ENCODE data around the gene CRTC1. TPM values are rescaled to one million over a fixed set of nuclear protein-coding genes. Genes with fewer than 3 reads are reported as not detected.

The CRTC1 gene
- total RNA-seq, 1 experiment from 2014 or later, result 12.3 TPM

GRCh38 chr19:18785179-18786124 is 102.0 kb downstream of the CRTC1 start:
- TF ChIP-seq, protein P1, sequence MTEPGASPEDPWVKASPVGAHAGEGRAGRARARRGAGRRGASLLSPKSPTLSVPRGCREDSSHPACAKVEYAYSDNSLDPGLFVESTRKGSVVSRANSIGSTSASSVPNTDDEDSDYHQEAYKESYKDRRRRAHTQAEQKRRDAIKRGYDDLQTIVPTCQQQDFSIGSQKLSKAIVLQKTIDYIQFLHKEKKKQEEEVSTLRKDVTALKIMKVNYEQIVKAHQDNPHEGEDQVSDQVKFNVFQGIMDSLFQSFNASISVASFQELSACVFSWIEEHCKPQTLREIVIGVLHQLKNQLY (CRISPR knock-in tag; IDR thresholded peaks at IDR 0.05), result no peak
- peak; percentile 58 for TF ChIP-seq SP1 (CRISPR knock-in tag; conservative IDR thresholded peaks at IDR 0.05)
- Mint-ChIP-seq H3K36me3 (0 out of 2 replicates have a peak, but pooled peaks cover 2% of the 10 kb centered on the region), H3K4me3 (peak overlapping the region; percentile 56), H3K27me3 (ENCODE audit: low read depth) (peaks cover 100% of the 10 kb centered on the region), H3K27ac (no peak overlapping the region), H3K9me3 (no peaks in the 10 kb centered on the region), H3K4me1 (peaks cover 19% of the 10 kb centered on the region)
- POLR2A ChIA-PET, result no interaction called here
- ATAC-seq (peak; percentile 78), DNase-seq (ENCODE audit: low spot score) (peak; percentile 98)
- CTCF ChIA-PET, result interaction anchor here (0.7 to 5.1 kb wide), 6 partner anchors 14 to 111 kb away, joined by 3 to 33 read pairs (median 8); partner anchors contain the start of genes CERS1 and UPF1

GRCh38 chr19:18788529-18789421 is 105.3 kb downstream of the CRTC1 start:
- peaks cover 22% of the 10 kb centered on the region for H3K4me1 Mint-ChIP-seq
- no peaks in the 10 kb centered on the region for H3K9me3 Mint-ChIP-seq
- CTCF ChIA-PET, result interaction anchor here (0.8 to 5.1 kb wide), 5 partner anchors 8 to 127 kb away, joined by 3 to 33 read pairs (median 6); no protein-coding TSS in a partner anchor
- POLR2A ChIA-PET, result no interaction called here
- TF ChIP-seq NFYB (CRISPR knock-in tag; conservative IDR thresholded peaks at IDR 0.05; ENCODE audit: low read depth), result 0 out of 2 replicates have a peak, but pooled peaks have one; percentile 15
- TF ChIP-seq FOXJ3 (CRISPR knock-in tag; IDR thresholded peaks at IDR 0.05; ENCODE audit: borderline replicate concordance), result no peak
- TF ChIP-seq, protein P2, sequence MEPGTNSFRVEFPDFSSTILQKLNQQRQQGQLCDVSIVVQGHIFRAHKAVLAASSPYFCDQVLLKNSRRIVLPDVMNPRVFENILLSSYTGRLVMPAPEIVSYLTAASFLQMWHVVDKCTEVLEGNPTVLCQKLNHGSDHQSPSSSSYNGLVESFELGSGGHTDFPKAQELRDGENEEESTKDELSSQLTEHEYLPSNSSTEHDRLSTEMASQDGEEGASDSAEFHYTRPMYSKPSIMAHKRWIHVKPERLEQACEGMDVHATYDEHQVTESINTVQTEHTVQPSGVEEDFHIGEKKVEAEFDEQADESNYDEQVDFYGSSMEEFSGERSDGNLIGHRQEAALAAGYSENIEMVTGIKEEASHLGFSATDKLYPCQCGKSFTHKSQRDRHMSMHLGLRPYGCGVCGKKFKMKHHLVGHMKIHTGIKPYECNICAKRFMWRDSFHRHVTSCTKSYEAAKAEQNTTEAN (CRISPR knock-in tag; IDR thresholded peaks at IDR 0.05), result 0 out of 2 replicates have a peak, but pooled peaks have one; percentile 14
- TF ChIP-seq FOXP1 (CRISPR knock-in tag; IDR thresholded peaks at IDR 0.05; ENCODE audit: borderline replicate concordance), result peak; percentile 40; the same call in 1 of the 2 replicates
- DNase-seq (ENCODE audit: low spot score) (peak; percentile 40), ATAC-seq (no peak)
- peak overlapping the region; percentile 79 for H3K4me3 Mint-ChIP-seq
- H3K36me3 Mint-ChIP-seq, result 0 out of 2 replicates have a peak, but pooled peaks cover 2% of the 10 kb centered on the region
- H3K27ac Mint-ChIP-seq, result no peak overlapping the region
- peaks cover 100% of the 10 kb centered on the region for H3K27me3 Mint-ChIP-seq (ENCODE audit: low read depth)

GRCh38 chr19:18789422-18789869 is 106.0 kb downstream of the CRTC1 start:
- no peak for ATAC-seq
- 0 out of 2 replicates have a peak, but pooled peaks cover 2% of the 10 kb centered on the region for H3K36me3 Mint-ChIP-seq
- no peaks in the 10 kb centered on the region for H3K9me3 Mint-ChIP-seq
- no peak overlapping the region for H3K27ac Mint-ChIP-seq
- peaks cover 100% of the 10 kb centered on the region for H3K27me3 Mint-ChIP-seq (ENCODE audit: low read depth)
- no peak for DNase-seq (ENCODE audit: low spot score)
- peak overlapping the region; percentile 79 for H3K4me3 Mint-ChIP-seq
- ChIA-PET CTCF (interaction anchor here (1.6 to 5.1 kb wide), 3 partner anchors 9 to 58 kb away, joined by 6 to 33 read pairs (median 7); no protein-coding TSS in a partner anchor), POLR2A (no interaction called here)
- TF ChIP-seq ATF1 (CRISPR knock-in tag; IDR thresholded peaks at IDR 0.05) (no peak), GTF2I (CRISPR knock-in tag; conservative IDR thresholded peaks at IDR 0.05) (no peak), SP1 (CRISPR knock-in tag; conservative IDR thresholded peaks at IDR 0.05) (no peak), SMAD4 (CRISPR knock-in tag; IDR thresholded peaks at IDR 0.05) (no peak), CTCF (IDR thresholded peaks at IDR 0.05) (no peak), SOX15 (CRISPR knock-in tag; IDR thresholded peaks at IDR 0.05) (no peak), EMX1 (CRISPR knock-in tag; IDR thresholded peaks at IDR 0.05) (no peak), IRF2 (CRISPR knock-in tag; IDR thresholded peaks at IDR 0.05; ENCODE audit: borderline replicate concordance, low read depth) (no peak), ELF4 (CRISPR knock-in tag; IDR thresholded peaks at IDR 0.05; ENCODE audit: low read depth) (no peak), PRRX2 (CRISPR knock-in tag; IDR thresholded peaks at IDR 0.05) (no peak), RORB (CRISPR knock-in tag; IDR thresholded peaks at IDR 0.05) (no peak)
- TF ChIP-seq, protein P3, sequence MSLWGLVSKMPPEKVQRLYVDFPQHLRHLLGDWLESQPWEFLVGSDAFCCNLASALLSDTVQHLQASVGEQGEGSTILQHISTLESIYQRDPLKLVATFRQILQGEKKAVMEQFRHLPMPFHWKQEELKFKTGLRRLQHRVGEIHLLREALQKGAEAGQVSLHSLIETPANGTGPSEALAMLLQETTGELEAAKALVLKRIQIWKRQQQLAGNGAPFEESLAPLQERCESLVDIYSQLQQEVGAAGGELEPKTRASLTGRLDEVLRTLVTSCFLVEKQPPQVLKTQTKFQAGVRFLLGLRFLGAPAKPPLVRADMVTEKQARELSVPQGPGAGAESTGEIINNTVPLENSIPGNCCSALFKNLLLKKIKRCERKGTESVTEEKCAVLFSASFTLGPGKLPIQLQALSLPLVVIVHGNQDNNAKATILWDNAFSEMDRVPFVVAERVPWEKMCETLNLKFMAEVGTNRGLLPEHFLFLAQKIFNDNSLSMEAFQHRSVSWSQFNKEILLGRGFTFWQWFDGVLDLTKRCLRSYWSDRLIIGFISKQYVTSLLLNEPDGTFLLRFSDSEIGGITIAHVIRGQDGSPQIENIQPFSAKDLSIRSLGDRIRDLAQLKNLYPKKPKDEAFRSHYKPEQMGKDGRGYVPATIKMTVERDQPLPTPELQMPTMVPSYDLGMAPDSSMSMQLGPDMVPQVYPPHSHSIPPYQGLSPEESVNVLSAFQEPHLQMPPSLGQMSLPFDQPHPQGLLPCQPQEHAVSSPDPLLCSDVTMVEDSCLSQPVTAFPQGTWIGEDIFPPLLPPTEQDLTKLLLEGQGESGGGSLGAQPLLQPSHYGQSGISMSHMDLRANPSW (CRISPR knock-in tag; conservative IDR thresholded peaks at IDR 0.05; ENCODE audit: low read depth), result no peak
- H3K4me1 Mint-ChIP-seq, result peaks cover 22% of the 10 kb centered on the region
